Left lung (tissue), 10 donors: ENCODE measurements around the gene C1orf115. TPM values are rescaled to one million over a fixed set of nuclear protein-coding genes. Genes with fewer than 3 reads are reported as not detected.
"Not testable (repeated sequence)": the region's sequence is repeated elsewhere in the genome, so short reads cannot be mapped to it uniquely, and the experiment has no call there.

ENCODE experiments used
- ATAC-seq: fragments of 200-7000 bp; cut with Tn5 transposase; one replicate; pipeline ENCODE4 v1.9.1; 2020; ENCODE audit warnings: moderate library complexity
- DNase-seq, 4 donors: peaks; one replicate each; pipeline ENCODE4 v3.0.0-alpha.2; 2013 to 2020
- H3K27ac ChIP-seq, 2 donors: fragments of 200-600 bp; sonication (generic) in 1 of 2; one replicate each; pipeline versions ENCODE4 v1.5.0 to v1.8.0; 2020 to 2021
- H3K27me3 ChIP-seq, 2 donors: fragments of 200-600 bp; sonication (generic) in 1 of 2; one replicate each; pipeline versions ENCODE4 v1.5.0 to v1.8.0; 2020 to 2021
- H3K36me3 ChIP-seq, 2 donors: fragments of 200-600 bp; sonication (generic) in 1 of 2; one replicate each; pipeline versions ENCODE4 v1.5.0 to v1.8.0; 2020 to 2021
- H3K4me1 ChIP-seq, 2 donors: fragments of 200-600 bp; one replicate each; pipeline ENCODE4 v1.8.0; 2021
- H3K4me3 ChIP-seq, 2 donors: fragments of 200-600 bp; sonication (generic) in 1 of 2; one replicate each; pipeline versions ENCODE4 v1.5.0 to v1.8.0; 2020 to 2021; ENCODE audit warnings: mild to moderate bottlenecking in 1 of 2
- H3K9me3 ChIP-seq, 2 donors: fragments of 200-600 bp; sonication (generic) in 1 of 2; one replicate each; pipeline versions ENCODE4 v1.5.0 to v1.8.0; 2020 to 2021
- CTCF ChIP-seq, 2 donors: fragments of 200-600 bp; sonication (generic) in 1 of 2; IDR thresholded peaks; one replicate each; pipeline versions ENCODE4 v1.5.0 to v1.8.0; 2021; ENCODE audit warnings: antibody characterized with exemption in 2 of 2
- intact Hi-C, 2 donors: fragments of 100-400 bp; cut with DNase I; formaldehyde crosslinking; loops; one replicate each; pipeline versions ENCODE4 v1.11.2 to v1.14.2; 2022
- polyA plus RNA-seq, 6 donors: library from polyadenylated mRNA; unstranded; fragments of 120-200 nt; gene quantifications; one replicate each; pipeline ENCODE4 v1.2.1, GENCODE V29; 2013; ENCODE audit not compliant: insufficient read length in 6 of 6
- total RNA-seq, 2 donors: library from RNA; stranded (reverse); fragmentation: NEBNext Ultra II Directional; extraction: Animal tissue kit (Norgen Biotek cat#: 25700); gene quantifications; one replicate each; pipeline ENCODE4 v1.2.1, GENCODE V29; 2021
- donor health status: DM: no; HTN: yes; CAD: no.
- donor health status: DM: no; HTN: no; CAD: no.

C1orf115 gene
- total and polyA plus RNA-seq, 8 donors, result 13.1 to 25.0 (median 19.0) TPM

- Histone ChIP-seq H3K27ac (peak overlapping the region; percentile 72 to 81), H3K4me1 (peaks cover 0 to 18% of the 10 kb centered on the region in 2 donors), H3K36me3 (no peaks in the 10 kb centered on the region), H3K9me3 (no peaks in the 10 kb centered on the region), H3K4me3 (no peak overlapping the region), H3K27me3 (no peaks in the 10 kb centered on the region)
- ATAC-seq (no peak), DNase-seq (no peak)
- TF ChIP-seq CTCF (IDR thresholded peaks at IDR 0.05), result no peak
- intact Hi-C loops, result loop anchor here in 1 of 2 donors (5.0 kb wide), 1 partner anchor 40 kb away; the partner anchor contains the start of gene C1orf115
These were observed 42.0 kb downstream of the C1orf115 start for GRCh38 chr1:220732137-220732536.

- no peaks in the 10 kb centered on the region for H3K27me3 ChIP-seq
- peak overlapping the region; percentile 72 to 81 for H3K27ac ChIP-seq
- TF ChIP-seq CTCF (IDR thresholded peaks at IDR 0.05), result no peak
- peak; percentile 19 for ATAC-seq
- no peaks in the 10 kb centered on the region for H3K36me3 ChIP-seq
- DNase-seq, result no peak
- peak overlapping the region in 1 of 2 donors; percentile 11 for H3K4me3 ChIP-seq
- intact Hi-C loops, result loop anchor here in 1 of 2 donors (5.0 kb wide), 1 partner anchor 40 kb away; the partner anchor contains the start of gene C1orf115
- no peaks in the 10 kb centered on the region for H3K9me3 ChIP-seq
- peaks cover 0 to 18% of the 10 kb centered on the region in 2 donors for H3K4me1 ChIP-seq
These were observed 42.5 kb downstream of the C1orf115 start for GRCh38 chr1:220732621-220733020.

GRCh38 chr1:220733086-220733601 lies 43.0 kb downstream of the C1orf115 start:
- peak overlapping the region in 1 of 2 donors; percentile 11 for H3K4me3 ChIP-seq
- peak; percentile 77 to 83 for TF ChIP-seq CTCF (IDR thresholded peaks at IDR 0.05)
- peak overlapping the region; percentile 72 to 81 for H3K27ac ChIP-seq
- peaks cover 0 to 18% of the 10 kb centered on the region in 2 donors for H3K4me1 ChIP-seq
- ATAC-seq (peak; percentile 94), DNase-seq (peak; percentile 55 to 88 (median 82))
- H3K9me3 ChIP-seq, result no peaks in the 10 kb centered on the region
- no peaks in the 10 kb centered on the region for H3K36me3 ChIP-seq
- no peaks in the 10 kb centered on the region for H3K27me3 ChIP-seq
- intact Hi-C loops, result loop anchor here in 1 of 2 donors (5.0 kb wide), 1 partner anchor 41 kb away; the partner anchor contains the start of gene C1orf115

GRCh38 chr1:220734571-220735326 lies 44.6 kb downstream of the C1orf115 start:
- TF ChIP-seq CTCF (IDR thresholded peaks at IDR 0.05), result no peak
- Histone ChIP-seq H3K27ac (peak overlapping the region; percentile 31 to 57), H3K4me3 (no peak overlapping the region), H3K4me1 (peaks cover 0 to 18% of the 10 kb centered on the region in 2 donors), H3K9me3 (no peaks in the 10 kb centered on the region), H3K27me3 (no peaks in the 10 kb centered on the region), H3K36me3 (no peaks in the 10 kb centered on the region)
- ATAC-seq, result peak; percentile 87
- DNase-seq, result no peak
- intact Hi-C loops, result loop anchor here in 1 of 2 donors (5.0 kb wide), 1 partner anchor 42 kb away; the partner anchor contains the start of gene C1orf115

- H3K27ac ChIP-seq, H3K9me3 ChIP-seq, H3K27me3 ChIP-seq, DNase-seq, H3K36me3 ChIP-seq, ATAC-seq, H3K4me3 ChIP-seq, intact Hi-C loops: not testable (repeated sequence)
- H3K4me1 ChIP-seq, result peaks cover 0 to 18% of the 10 kb centered on the region in 2 donors
These were observed 46.1 kb downstream of the C1orf115 start for GRCh38 chr1:220736283-220736682.
